Uterus (tissue), 2 donors: ENCODE results near the gene SCG2.

Source experiments
- POLR2A ChIP-seq, 2 donors: fragments of 450-650 bp; IDR thresholded peaks; one replicate each; pipeline ENCODE4 v1.6.1; 2016; ENCODE audit warnings: antibody characterized with exemption in 2 of 2, mild to moderate bottlenecking in 1 of 2, moderate library complexity in 1 of 2
- TF ChIP-seq, protein P1 (sequence below), 4 experiments: fragments of 200-600 bp in 2 of 4; fragments of 450-650 bp in 2 of 4; sonication (generic) in 2 of 4; IDR thresholded peaks; one replicate each; pipeline ENCODE4 v1.5.1; 2016 to 2019; ENCODE audit warnings: antibody characterized with exemption in 4 of 4, mild to moderate bottlenecking in 2 of 4, moderate library complexity in 1 of 4

DNA sequence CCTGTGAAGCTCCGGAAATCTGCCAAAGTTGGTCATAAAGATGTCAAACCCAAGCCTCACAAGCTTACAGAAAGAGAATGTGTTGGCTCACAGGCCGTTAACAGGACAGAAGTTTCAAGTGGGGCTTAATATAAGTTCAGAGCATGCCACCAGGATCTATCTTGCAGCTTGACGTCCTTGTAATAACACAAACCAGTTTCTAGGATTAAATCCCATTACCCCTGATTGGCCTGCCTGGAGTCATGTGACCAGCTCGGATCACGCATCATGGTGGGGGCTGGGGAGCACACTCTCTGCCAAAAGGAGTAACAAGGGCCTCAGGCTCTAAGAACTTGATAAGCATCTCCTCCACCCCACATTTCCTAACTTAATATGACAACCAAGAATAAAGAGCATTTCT lies 38.9 kb upstream of the SCG2 start:
- TF ChIP-seq POLR2A (IDR thresholded peaks at IDR 0.05): no peak
- TF ChIP-seq, protein P1, sequence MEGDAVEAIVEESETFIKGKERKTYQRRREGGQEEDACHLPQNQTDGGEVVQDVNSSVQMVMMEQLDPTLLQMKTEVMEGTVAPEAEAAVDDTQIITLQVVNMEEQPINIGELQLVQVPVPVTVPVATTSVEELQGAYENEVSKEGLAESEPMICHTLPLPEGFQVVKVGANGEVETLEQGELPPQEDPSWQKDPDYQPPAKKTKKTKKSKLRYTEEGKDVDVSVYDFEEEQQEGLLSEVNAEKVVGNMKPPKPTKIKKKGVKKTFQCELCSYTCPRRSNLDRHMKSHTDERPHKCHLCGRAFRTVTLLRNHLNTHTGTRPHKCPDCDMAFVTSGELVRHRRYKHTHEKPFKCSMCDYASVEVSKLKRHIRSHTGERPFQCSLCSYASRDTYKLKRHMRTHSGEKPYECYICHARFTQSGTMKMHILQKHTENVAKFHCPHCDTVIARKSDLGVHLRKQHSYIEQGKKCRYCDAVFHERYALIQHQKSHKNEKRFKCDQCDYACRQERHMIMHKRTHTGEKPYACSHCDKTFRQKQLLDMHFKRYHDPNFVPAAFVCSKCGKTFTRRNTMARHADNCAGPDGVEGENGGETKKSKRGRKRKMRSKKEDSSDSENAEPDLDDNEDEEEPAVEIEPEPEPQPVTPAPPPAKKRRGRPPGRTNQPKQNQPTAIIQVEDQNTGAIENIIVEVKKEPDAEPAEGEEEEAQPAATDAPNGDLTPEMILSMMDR (IDR thresholded peaks at IDR 0.05): no peak
